OCI-LY1 (cell line): ENCODE measurements around the gene BCL10.

ENCODE experiments used
- H2AFZ ChIP-seq: fragments of 200-600 bp; sonication (generic), shearing (Covaris generic); 2 replicates; pipeline ENCODE4 v1.6.0; 2014; ENCODE audit warnings: antibody characterized with exemption, mild to moderate bottlenecking, low read length
- H3F3A ChIP-seq: fragments of 200-600 bp; sonication (generic), shearing (Covaris generic); 2 replicates; pipeline ENCODE4 v1.6.0; 2014; ENCODE audit warnings: mild to moderate bottlenecking, antibody characterized with exemption, low read length, moderate library complexity; ENCODE audit not compliant: insufficient read depth
- H3K27ac ChIP-seq: fragments of 200-600 bp; sonication (generic); 2 replicates; pipeline ENCODE4 v1.5.1; 2014; ENCODE audit warnings: low read length, mixed run types, mild to moderate bottlenecking, low read depth; ENCODE audit not compliant: poor library complexity, severe bottlenecking
- H3K27me3 ChIP-seq: fragments of 200-600 bp; sonication (generic); 2 replicates; pipeline ENCODE4 v1.6.0; 2014; ENCODE audit warnings: antibody characterized with exemption, mild to moderate bottlenecking, low read length, moderate library complexity; ENCODE audit not compliant: insufficient read depth
- H3K36me3 ChIP-seq: fragments of 200-600 bp; sonication (generic); 2 replicates; pipeline ENCODE4 v1.6.1; 2014; ENCODE audit warnings: mild to moderate bottlenecking, antibody characterized with exemption, low read length, moderate library complexity, mixed read lengths; ENCODE audit not compliant: insufficient read depth
- H3K4me1 ChIP-seq: fragments of 200-600 bp; sonication (generic); 2 replicates; pipeline ENCODE4 v1.5.1; 2014; ENCODE audit warnings: mild to moderate bottlenecking, low read length, moderate library complexity; ENCODE audit not compliant: insufficient read depth, severe bottlenecking
- H3K4me2 ChIP-seq: fragments of 200-600 bp; sonication (generic), shearing (Covaris generic); 2 replicates; pipeline ENCODE4 v1.6.1; 2014; ENCODE audit warnings: low read length
- H3K4me3 ChIP-seq: fragments of 200-600 bp; sonication (generic); 2 replicates; pipeline ENCODE4 v1.5.1; 2014; ENCODE audit warnings: low read length, low read depth, mild to moderate bottlenecking, mixed read lengths; ENCODE audit not compliant: poor library complexity, severe bottlenecking
- H3K79me2 ChIP-seq: fragments of 200-600 bp; shearing (Covaris generic); 2 replicates; pipeline ENCODE4 v1.6.1; 2016; ENCODE audit warnings: mixed run types, low read length, mixed read lengths; ENCODE audit not compliant: insufficient read depth
- H3K9ac ChIP-seq: fragments of 200-600 bp; sonication (generic), shearing (Covaris generic); 2 replicates; pipeline ENCODE4 v1.6.1; 2014; ENCODE audit warnings: mild to moderate bottlenecking, low read length, mixed read lengths
- H3K9me2 ChIP-seq: fragments of 200-600 bp; sonication (generic), shearing (Covaris generic); 2 replicates; pipeline ENCODE4 v1.6.1; 2014; ENCODE audit warnings: low read depth, mild to moderate bottlenecking, low read length, mixed read lengths
- H3K9me3 ChIP-seq: fragments of 200-600 bp; shearing (Covaris generic); 2 replicates; pipeline ENCODE4 v1.6.1; 2014; ENCODE audit warnings: low read length, mixed read lengths
- H4K20me1 ChIP-seq: fragments of 200-600 bp; sonication (generic), shearing (Covaris generic); 2 replicates; pipeline ENCODE4 v1.6.0; 2016; ENCODE audit warnings: mild to moderate bottlenecking, low read length; ENCODE audit not compliant: insufficient read depth
- CTCF ChIP-seq: fragments of 200-600 bp; sonication (generic), shearing (Covaris generic); IDR thresholded peaks from 2 replicates; pipeline ENCODE4 v1.5.1; 2017; ENCODE audit warnings: mild to moderate bottlenecking, antibody characterized with exemption, low read length, moderate library complexity, mixed read lengths
- EZH2 ChIP-seq: fragments of 200-600 bp; sonication (generic), shearing (Covaris generic); IDR thresholded peaks from 2 replicates; pipeline ENCODE4 v1.8.0; 2017; ENCODE audit warnings: borderline replicate concordance, mixed run types, mild to moderate bottlenecking, antibody characterized with exemption, low read length, moderate library complexity, mixed read lengths

BCL10 gene

GRCh38 chr1:85267313-85267712, 9.1 kb downstream of the BCL10 start:
- TF ChIP-seq CTCF: no peak
- TF ChIP-seq EZH2: no peak
- Histone ChIP-seq H2AFZ (no peak overlapping the region), H3K4me2 (no peak overlapping the region), H3K36me3 (peaks cover 80% of the 10 kb centered on the region), H3K4me1 (no peaks in the 10 kb centered on the region), H3K27ac (no peak overlapping the region), H3K9ac (no peak overlapping the region), H3K9me2 (no peaks in the 10 kb centered on the region), H3F3A (no peaks in the 10 kb centered on the region), H3K27me3 (no peaks in the 10 kb centered on the region), H3K79me2 (no peaks in the 10 kb centered on the region), H3K4me3 (no peak overlapping the region), H4K20me1 (no peaks in the 10 kb centered on the region), H3K9me3 (no peaks in the 10 kb centered on the region)

- Histone ChIP-seq H3F3A (no peaks in the 10 kb centered on the region), H3K4me2 (no peak overlapping the region), H3K4me3 (no peak overlapping the region), H3K9ac (no peak overlapping the region), H3K79me2 (no peaks in the 10 kb centered on the region), H3K9me3 (no peaks in the 10 kb centered on the region), H3K27ac (no peak overlapping the region), H3K9me2 (no peaks in the 10 kb centered on the region), H3K4me1 (no peaks in the 10 kb centered on the region), H4K20me1 (no peaks in the 10 kb centered on the region), H3K36me3 (peaks cover 54% of the 10 kb centered on the region), H2AFZ (no peak overlapping the region), H3K27me3 (no peaks in the 10 kb centered on the region)
- TF ChIP-seq EZH2 (no peak), CTCF (no peak)
Observed at GRCh38 chr1:85264150-85264549, 12.3 kb downstream of the BCL10 start.

GRCh38 chr1:85262985-85263384, 13.4 kb downstream of the BCL10 start:
- Histone ChIP-seq H3K4me2 (no peak overlapping the region), H3K27ac (no peak overlapping the region), H3K9me2 (no peaks in the 10 kb centered on the region), H3F3A (no peaks in the 10 kb centered on the region), H4K20me1 (no peaks in the 10 kb centered on the region), H3K9ac (no peak overlapping the region), H3K36me3 (peaks cover 51% of the 10 kb centered on the region), H3K4me3 (no peak overlapping the region), H3K79me2 (peaks cover 11% of the 10 kb centered on the region), H3K4me1 (peaks cover 9% of the 10 kb centered on the region), H3K27me3 (no peaks in the 10 kb centered on the region), H3K9me3 (no peaks in the 10 kb centered on the region), H2AFZ (no peak overlapping the region)
- no peak for TF ChIP-seq EZH2
- no peak for TF ChIP-seq CTCF
